Cardiac septum (tissue), 1 donor: ENCODE measurements around the gene ARFGAP1. TPM values are rescaled to one million over a fixed set of nuclear protein-coding genes. Genes with fewer than 3 reads are reported as not detected.

Experiments used
- DNase-seq: peaks from one replicate; pipeline ENCODE4 v3.0.0-alpha.2; 2020; ENCODE audit warnings: low spot score
- intact Hi-C: fragments of 100-400 bp; cut with DNase I; formaldehyde crosslinking; loops from one replicate; pipeline ENCODE4 v1.14.0; 2022
- total RNA-seq: library from RNA; stranded (reverse); fragmentation: NEBNext Ultra II Directional; extraction: Animal tissue kit (Norgen Biotek cat#: 25700); gene quantifications from one replicate; pipeline ENCODE4 v1.2.1, GENCODE V29; 2021
- donor health status: DM: no; HTN: no; CAD: no.

ARFGAP1 gene
- total RNA-seq, 1 donor from 2014 or later: 49.5 TPM

DNA sequence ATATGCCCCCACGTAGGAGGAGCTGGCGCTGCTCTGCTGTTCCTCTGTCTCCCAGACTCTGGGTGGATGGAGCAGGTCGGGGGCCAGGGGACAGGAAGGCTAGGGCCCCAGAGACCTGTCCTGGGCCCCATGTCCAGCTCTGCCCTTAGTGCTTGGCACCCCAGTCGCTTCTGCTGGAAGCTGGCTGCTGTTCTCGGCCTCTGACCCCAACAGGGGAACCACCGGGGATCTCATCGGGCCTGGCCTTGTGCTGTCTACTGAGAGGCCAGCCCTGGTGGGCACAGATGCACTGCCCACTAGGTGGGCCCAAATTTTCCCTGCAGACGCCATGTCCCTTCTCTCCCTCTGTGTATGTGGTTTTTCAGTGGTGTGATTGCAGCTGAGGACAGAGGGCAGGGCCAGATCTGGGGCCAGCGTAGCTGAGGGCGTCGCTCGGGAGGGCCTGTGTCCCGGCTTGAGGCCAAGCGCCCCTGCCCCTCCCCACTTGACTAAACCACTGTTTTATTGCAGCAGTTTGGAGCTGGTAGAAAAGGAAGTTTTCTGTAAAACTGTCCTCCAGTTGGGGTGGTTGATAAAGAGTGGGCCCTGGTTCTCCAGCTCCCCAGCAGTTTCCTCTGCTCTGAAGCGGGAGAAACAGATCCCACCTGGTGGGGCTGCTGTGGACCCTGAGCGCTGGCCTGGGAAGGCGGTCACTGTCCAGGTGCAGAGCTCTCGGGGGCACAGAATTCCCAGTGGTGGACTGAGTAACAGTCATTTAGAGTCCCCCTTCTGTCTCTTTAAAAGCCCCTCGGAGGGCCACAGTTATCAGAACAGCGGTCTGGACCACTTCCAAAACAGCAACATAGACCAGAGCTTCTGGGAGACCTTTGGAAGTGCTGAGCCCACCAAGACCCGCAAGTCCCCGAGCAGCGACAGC, 14.4 kb downstream of the ARFGAP1 start:
- DNase-seq: no peak
- intact Hi-C loops: no loop called here

DNA sequence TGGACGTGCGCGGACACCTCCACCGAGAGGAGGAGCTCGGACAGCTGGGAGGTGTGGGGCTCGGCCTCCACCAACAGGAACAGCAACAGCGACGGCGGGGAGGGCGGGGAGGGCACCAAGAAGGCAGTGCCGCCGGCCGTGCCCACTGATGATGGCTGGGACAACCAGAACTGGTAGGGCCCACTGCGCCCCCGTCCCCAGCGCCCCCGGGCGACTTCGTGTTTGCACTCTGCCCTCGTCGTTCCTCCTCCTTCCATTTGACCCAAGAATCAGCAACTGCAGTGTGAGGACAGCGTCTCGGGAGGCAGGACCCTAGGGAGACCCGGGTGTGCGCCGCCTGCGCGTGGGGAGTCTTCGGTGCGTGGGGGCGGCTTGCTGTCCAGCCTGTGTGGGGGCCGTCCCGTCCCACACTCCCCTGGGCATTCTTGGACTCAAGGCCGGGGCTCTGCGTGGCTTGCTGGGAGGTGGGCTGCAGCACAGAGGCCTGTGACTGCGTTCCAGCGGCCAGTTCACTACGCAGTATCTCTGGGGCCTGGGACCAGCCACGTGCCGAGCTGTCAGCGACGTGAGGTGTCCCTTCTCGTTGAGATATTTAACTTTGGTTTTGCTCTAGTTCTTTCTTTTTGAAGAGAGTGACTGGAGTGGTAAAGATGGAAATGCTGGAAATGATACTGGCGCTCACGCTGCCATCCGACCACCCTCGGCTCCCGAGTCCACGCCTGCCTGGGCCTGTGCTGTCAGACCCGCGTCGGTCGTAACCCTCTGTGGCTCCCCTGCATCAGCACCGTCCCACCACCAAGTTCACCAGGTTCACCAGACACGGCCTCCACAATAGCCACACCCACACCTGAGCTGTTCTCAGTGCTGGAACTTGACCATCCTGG, 15.3 kb downstream of the ARFGAP1 start:
- no peak for DNase-seq
- intact Hi-C loops: no loop called here

DNA sequence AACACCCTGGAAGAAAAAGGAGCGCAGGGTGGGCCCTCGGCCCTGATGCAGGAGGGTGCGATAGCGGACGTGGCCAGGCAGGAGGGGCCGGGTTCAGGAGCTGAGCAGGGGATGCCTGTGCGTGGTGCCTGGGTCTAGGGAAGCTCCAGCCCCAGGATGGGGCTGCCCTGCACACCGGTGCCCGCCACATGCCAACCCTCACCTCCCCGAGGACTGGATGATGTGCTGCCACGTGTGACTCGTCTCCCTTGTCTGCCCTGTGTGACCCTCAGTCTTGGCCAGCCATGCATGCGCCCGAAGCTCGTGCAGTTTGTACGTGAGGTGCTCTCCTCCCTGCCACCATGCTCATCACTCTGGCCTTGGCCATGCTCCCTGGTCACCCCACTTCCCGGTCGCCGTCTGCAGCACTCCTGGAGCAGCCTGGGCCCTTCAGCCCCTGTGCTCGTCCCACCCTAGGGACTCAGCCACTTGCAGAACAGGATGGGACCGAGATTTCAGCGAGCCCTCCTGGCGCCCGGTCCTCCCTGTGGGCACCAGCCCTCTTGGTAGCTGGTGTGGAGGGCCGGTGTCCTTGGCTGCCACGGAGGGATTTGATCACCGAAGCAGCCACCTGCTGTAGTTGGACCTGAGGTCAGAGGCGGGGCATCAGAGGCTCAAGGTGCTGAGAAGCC, 16.1 kb downstream of the ARFGAP1 start:
- intact Hi-C loops: no loop called here
- no peak for DNase-seq

DNA sequence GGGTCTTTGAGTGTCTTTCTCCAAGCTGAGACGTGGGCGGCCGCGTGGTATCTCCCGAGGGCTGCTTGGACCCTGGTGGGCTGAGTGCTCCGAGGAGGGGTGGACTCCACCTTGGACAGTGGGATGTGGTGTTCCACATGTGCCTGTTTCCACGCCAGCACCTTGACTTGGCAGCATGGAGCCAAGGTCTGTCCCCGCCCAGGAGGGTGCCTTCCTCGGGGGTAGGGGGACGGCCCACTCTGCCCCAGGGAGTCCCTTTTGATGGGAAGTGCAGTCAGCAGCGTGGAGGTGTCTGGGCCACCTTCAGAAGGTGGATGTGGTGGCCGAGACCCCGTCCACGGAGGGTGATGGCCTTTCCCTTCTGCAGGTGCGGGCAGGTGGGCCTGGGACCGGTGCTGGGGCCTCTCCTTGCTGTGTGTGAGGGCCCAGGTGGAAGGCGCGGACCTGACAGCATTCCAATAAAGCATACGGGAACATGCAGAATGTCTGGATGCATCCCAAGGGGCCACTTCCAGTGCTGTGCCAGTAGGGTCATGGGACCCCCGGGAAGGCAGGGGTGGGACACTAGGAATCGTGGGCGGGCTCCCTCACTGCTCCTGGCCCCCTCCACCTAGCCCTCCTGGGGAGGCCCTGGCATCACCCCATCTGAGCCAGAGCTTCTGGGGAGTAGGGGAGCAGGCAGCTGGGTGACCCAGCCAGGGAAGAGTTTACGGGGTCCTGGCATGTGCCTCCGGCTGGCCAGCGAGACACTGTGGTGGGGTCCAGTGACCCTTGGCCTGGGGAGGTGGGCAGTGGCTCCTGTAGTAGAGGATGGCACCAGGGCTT, 16.9 kb downstream of the ARFGAP1 start:
- intact Hi-C loops: no loop called here
- DNase-seq: no peak

DNA sequence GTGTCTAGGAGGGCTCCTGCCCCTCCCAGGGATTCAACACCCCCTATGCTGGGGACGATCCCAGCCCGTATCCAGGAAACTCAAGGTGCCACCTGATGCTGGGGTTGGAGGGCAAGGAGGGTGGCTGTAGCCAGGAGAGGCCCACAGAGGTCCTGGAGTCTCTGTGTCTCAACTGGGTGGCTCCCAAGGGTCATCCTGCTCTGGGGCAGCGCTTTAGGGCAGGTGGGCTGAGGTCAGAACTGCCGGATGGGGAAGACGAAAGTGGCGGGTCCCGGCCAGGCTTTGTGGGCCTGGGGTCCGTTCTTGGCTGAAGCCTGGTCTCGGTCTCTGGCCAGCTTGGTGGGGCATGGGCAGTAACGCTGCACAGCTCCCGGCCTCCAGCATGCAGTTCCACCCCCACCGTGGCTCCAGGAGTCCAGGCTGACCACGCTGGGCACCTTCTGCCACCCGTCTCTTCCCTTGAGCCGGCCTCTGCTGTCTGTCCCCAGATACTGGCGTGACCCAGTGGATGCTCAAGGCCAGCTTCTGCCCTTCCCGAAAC, 17.6 kb downstream of the ARFGAP1 start:
- no peak for DNase-seq
- intact Hi-C loops: no loop called here

DNA sequence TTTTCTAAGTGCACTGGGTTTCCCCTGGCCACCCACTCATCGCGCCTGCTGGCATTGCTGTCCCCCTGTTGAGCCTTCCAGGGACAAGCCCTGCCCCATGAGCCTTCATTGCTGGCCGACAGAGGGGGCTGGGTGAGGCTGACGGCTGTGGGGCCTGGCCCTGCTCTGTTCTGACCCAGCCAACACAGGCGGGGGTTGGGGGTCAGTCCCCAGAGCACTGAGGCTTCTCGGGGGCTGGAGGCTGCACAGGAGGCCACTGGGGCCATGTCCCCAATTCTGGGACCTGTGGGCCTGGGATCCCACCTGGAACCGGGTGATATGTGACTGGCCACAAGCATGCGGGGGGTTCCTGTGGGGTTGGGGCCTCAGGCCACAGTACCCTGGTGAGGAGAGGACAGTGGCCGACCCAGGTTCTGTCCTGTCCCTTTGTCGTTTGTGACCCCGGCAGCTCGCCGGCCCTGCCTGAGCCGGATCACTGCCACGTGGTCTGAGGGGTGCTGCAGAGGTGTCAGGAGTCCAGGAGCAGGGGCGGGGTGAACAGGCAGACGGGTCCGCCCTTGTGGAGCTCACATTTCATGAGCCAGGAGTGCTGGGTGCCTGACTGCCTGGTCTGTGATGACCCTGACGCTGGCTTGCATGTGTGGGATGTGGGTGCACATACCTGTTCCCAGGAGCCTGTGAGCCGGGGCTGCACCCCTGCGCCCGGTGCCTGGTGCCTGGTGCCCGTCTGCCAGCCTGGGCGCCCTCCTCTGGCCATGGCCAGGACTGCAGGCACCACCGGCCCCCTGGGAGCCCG, 18.3 kb downstream of the ARFGAP1 start:
- no peak for DNase-seq
- intact Hi-C loops: no loop called here

DNA sequence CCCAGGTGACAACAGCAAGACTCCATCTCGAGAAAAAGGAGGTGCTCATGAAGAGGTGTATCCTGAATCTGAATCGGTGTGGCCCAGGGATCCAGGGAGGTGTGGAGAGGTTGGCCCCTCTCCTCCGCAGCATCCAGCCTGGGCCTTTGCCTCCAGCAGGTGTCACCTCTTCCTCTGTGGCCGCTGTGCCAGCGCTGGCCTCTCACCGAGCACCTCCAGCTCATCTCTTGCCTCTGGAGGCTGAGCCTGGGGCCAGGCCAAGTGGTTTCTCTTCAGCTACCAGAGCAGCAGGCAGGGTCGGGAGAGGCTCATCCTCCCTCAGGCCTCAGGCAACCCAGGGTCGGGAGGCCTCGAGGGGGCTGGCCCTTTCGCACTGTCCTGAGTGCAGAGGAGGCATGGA, 19.2 kb downstream of the ARFGAP1 start:
- intact Hi-C loops: no loop called here
- no peak for DNase-seq

DNA sequence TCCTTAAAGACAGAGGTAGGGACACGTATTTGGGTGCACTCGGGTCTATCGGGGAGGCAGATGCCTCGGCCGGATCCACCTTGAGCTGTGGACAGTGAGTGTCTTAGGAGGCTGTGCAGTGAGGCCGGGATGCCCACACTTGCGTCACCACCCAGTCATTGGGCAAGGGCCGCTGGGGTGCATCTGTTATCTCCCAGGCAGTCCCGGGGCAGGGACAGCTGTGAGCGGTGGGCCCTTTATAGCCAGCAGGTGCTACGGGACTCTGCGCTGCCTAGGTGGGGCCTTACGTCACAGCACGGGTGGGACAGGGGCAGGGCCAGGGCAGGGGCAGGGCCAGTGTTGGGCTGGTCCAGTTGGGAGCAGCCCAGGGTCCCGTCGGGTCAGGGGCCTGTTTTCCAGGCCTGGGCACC, 19.7 kb downstream of the ARFGAP1 start:
- intact Hi-C loops: no loop called here
- no peak for DNase-seq

DNA sequence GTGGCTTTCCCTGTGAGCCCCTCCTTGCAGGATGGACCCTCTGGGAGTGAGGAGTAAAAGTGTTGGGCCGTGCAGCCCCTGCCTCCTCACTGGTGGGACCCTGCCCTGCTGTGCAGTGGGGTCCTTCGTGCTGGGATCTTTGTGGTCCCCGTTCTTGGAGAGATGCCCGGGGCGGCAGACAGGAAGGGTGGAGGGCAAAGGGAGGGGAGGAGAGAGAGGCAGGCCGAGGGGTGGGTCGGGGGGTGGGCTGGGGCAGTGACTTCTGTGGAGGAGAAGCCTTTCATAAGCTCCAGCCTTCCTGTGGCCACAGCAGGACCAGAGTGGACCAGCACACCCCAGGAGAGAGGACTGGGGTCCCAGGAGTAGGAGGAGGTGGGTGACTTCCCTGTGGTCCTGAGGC, 20.3 kb downstream of the ARFGAP1 start, which contains the start of gene COL20A1:
Gene COL20A1, plus strand, starts transcription at position 283 of the 400 bp plus-strand sequence. CDS start 1,922 bp downstream, outside the sequence.
- DNase-seq: no peak

DNA sequence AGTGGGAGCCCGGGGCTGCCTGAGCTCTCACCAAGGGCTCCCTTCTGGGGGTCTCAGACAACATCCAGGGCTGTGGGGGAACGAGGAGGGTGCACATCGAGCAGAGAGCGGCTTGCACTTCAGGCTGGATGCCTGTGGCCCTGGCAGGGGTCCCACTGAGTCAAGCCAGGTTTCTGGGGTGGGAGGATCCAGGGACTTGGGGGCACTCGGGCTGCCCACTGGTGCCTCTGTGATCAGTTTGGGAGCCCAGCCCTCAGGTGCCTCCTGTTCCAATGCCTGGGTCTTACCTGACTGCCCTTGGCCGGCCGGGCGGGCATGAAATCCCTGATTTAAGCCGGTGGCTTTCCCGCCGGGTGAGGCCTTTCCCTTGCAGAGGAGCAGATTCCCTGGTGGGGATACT, 20.8 kb downstream of the ARFGAP1 start:
- intact Hi-C loops: no loop called here
- no peak for DNase-seq

More for the DNA sequence above, 20.3 kb downstream of the ARFGAP1 start, which contains the start of gene COL20A1:
- intact Hi-C loops: no loop called here

DNA sequence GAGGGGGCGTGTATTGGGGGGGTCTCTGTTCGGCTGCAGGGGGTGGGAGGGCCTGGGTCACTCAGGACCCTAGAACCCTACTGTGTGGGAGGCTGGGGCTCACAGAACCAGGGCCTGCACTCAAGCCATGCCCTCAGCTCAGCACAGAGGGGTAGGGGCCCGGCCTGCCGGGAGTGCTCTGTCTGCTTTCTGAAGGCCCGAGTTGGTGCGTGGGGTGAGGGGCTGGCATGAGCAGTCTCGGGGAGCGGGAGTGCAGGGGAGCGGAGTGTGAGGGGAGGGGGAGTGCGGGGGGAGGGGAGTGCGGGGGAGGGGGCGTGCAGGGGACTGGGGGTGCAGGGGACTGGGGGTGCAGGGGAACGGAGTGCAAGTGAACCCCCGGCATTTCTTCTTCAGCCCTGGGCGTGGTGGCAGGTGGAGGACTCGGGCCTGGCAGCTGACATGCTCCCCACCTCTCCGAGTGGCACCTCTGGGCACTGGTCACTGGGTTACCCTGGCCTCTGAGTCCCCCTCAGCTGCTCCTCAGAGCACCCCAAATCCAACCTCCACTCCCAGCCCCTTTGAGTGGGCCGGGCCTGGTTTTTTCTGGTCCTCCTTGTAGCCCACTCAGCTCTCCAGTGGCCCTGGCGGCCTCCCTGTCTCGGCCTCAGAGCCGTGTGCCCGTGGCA, 21.4 kb downstream of the ARFGAP1 start:
- intact Hi-C loops: no loop called here
- DNase-seq: no peak

DNA sequence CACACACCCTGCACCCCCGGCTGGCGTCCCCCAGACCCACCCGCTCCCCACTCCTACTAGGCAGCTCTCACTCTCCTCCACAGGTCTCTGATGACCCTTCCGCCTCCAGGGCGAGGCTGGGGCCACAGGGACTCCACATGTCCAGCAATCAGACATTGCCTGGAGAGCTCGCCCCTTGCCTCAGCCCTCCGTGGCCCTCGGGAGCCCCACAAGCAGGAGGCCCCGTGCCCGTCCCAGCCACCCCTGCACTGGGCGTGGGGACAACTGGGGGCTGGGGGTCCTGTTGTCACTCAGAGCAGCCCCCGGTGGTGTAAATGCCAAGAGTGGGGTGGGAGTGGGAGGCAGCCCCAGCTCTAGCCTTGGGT, 21.9 kb downstream of the ARFGAP1 start:
- intact Hi-C loops: no loop called here
- no peak for DNase-seq

DNA sequence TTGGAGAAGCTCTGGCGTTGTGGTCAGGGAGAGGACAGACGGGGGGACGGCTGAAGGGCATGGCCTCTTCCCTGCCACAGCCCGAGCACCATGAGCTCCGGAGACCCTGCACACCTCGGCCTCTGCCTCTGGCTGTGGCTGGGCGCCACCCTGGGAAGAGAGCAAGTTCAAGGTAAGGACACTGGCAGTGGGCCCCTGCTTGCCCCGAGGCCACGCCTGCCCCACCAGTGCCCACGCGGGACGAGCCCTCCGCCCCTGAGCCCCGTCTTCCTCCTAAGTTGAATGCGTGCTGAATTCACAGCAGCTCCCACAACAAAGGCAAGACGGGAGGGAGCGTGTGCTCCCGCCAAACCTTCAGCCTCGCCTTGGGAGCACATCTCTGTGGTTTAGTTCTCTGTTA, 22.4 kb downstream of the ARFGAP1 start:
- no peak for DNase-seq
- intact Hi-C loops: no loop called here

DNA sequence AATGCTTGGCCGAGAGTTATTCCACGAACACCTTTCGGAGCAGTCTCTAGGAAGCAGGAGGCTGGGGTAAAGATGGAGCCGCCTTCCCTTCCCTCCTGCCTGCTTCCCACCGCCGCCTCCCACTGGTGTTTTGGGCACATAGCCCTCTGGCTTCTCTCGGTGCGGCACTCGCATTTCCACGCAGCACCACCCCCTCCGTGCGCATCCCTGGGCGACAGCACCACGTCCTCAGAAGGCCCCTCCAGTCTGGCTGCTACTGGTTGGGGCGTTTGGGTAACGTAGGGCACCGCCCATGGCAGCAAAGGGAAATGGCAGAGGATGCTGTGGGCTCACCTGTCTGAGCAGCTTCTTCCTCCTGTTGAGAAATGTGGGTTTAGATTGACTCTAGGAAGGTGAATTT, 22.8 kb downstream of the ARFGAP1 start:
- no peak for DNase-seq
- intact Hi-C loops: no loop called here

DNA sequence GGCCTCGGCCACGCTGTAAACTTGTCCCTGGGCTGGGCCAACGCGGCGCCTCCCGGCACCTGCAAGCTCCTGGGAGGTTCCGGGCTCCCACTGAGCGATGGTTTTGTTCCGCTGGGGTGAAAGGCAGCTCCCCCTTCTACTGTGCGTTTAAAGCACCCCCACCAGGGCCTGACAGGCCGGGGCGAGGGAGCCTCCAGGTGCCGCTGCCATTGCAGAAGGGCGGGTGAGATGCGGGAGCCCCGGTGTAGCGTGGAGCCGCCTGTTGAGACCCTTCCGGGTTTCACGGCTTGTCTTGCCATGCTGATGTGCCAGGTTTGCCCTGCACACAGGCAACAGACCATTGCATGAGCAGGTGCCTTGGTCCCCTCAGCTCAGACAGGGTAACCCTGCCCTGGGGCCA, 23.2 kb downstream of the ARFGAP1 start:
- intact Hi-C loops: no loop called here

DNA sequence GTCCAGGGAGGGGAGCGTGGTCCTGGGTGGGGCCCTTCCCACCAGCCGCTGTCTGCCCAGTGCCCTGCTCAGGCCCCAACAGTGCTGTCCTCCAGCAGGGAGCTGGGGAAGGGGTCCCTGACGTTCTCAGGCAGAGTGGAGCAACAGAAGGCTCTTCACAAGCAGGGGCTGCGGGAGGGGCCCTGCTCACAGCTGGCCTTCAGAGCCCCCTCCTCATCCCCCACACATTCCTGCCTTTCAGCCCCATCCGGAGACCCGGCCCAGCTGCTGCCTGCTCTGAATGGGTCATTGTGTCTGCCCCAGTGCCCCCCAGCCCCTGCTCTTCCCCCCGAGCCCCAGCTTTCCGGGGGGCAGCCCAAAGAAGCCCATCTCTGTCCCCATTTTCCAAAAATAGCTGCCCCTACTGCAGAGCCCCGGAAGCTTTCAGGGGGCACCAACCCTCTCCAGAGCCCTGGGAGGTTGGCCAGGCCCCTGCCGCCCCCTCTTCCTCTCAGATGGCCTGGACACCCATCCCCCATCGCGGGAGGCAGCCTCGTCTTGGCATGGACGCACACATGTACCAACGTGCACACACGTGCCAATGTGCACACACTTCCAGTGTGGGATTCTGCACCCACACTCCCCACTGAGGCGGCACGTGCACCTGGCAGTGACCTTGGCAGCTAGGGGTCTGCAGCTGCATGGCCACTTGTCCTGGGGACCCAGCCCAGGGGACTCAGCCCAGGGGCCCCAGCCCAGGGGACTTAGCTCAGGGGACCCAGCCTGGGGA, 24.1 kb downstream of the ARFGAP1 start:
- intact Hi-C loops: no loop called here
- DNase-seq: no peak

More for the DNA sequence above, 23.2 kb downstream of the ARFGAP1 start:
- no peak for DNase-seq

DNA sequence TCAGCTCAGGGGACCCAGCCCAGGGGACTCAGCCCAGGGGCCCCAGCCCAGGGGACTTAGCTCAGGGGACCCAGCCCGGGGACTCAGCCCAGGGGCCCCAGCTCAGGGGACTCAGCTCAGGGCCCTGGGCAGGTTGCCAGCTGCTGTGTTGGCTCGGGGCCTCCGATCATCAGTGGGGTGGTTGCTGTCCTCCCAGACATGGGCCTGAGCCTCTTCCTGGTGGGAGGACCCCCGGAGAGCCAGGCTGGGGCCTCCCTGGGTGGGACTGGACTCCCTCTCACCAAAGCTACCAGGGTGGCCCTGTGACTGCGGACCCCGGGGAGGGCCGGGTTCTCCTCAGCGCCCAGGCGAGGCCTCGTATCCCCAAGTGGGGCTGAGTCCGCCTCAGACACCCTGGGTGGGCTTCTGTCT, 24.8 kb downstream of the ARFGAP1 start:
- intact Hi-C loops: no loop called here
- DNase-seq: no peak
